ENCODE results near the gene FANK1.
"Not testable (repeated sequence)": the region's sequence is repeated elsewhere in the genome, so short reads cannot be mapped to it uniquely, and the experiment has no call there.

Gene FANK1

GRCh38 chr10:125889441-125889840 lies 6.9 kb upstream of the FANK1 start:
- ATAC-seq: not testable (repeated sequence)

DNA sequence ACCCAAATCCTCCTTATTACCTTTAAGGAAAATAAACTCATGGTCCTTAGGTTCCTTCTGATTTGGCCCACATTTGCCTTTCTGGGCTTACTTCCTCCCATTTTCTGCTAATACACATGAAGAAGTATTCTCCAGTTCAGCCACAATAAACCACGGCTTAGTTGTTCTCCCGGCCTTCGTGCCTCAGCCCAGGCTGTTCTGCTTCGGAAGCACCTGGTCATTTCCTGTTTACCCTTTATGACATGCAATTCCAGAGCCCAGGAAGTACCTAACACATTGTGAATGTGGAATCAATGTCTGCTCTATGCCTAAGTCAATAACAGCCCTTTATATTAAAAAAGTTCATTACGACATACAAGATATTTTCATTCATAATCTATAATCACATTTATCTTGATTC lies 4.0 kb upstream of the FANK1 start:
- ATAC-seq: not testable (repeated sequence)

GRCh38 chr10:125894176-125894575 lies 2.2 kb upstream of the FANK1 start:
- not testable (repeated sequence) for ATAC-seq

DNA sequence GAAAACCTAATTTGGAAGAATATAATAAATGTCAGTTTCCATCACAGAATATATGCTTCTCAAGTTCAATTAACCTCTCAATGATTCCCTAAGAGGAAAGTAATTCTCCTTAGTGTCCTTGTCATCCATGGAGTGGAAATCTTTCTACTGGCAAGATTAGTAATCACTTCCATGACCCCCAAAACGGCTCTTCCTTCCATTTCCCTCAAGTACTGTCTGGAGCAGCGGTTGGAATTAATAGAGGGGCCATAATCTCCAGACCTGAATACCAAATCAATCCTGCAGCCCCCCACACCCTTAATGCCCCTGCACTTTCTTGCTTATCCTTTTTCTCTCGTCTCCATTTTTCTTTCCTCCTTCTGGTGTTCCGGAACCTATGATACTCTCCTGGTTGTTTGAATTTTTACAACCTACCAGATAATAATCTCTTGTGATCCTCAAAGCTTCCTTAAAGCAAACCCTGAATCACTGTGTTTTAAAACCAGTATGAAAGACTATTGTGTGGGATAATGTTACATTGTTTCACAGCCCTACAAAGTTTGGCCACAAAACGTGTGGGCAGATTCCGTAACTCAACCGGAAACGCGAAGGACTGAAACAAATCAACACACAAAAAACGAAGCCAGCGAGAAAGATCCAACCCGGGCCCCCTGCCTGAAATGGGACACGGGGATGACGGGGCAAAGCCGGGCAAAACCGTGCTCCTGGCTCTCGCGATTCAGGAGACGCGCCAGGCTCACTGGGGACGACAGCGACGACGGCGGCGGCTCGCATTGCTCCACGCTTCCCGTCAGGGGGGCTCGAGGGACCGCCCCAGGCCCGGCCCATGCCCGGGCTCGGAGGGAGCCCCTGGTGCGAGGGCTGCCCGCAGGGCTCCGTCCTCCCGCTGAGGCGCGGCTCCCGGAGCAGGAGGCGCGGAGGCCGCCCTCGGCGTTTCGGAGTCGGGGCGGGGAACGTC lies 955 bp upstream of the FANK1 start:
- peak; percentile 57 to 68 for ATAC-seq

- not testable (repeated sequence) for ATAC-seq
These were observed 953 bp downstream of the FANK1 start for GRCh38 chr10:125897317-125897716.

GRCh38 chr10:125900963-125901362 lies 4.6 kb downstream of the FANK1 start:
- not testable (repeated sequence) for ATAC-seq

DNA sequence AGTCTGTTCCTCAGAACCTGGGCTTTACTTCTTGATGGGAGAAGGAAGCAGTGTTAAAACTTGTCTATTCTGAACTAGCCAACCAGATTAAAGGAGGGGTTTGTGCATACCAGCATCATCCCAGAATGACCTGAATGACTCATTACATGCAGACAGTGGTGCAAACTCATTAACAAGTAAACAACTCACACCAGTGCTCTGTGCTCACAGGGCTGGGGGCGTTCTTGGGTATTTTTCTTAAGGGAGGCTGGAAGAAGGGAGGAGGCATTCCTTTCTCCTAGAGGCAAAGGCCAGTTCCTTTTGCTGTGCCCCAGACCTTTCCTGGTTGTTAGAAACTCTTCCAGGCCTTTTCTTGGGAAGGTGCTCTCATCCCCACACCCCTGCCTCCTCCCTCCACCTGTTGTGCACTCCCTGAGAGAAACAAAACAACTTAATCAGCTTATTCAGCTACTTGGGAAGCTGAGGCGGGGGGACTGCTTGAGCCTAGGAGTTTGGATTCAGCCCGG lies 6.8 kb downstream of the FANK1 start:
- not testable (repeated sequence) for ATAC-seq

DNA sequence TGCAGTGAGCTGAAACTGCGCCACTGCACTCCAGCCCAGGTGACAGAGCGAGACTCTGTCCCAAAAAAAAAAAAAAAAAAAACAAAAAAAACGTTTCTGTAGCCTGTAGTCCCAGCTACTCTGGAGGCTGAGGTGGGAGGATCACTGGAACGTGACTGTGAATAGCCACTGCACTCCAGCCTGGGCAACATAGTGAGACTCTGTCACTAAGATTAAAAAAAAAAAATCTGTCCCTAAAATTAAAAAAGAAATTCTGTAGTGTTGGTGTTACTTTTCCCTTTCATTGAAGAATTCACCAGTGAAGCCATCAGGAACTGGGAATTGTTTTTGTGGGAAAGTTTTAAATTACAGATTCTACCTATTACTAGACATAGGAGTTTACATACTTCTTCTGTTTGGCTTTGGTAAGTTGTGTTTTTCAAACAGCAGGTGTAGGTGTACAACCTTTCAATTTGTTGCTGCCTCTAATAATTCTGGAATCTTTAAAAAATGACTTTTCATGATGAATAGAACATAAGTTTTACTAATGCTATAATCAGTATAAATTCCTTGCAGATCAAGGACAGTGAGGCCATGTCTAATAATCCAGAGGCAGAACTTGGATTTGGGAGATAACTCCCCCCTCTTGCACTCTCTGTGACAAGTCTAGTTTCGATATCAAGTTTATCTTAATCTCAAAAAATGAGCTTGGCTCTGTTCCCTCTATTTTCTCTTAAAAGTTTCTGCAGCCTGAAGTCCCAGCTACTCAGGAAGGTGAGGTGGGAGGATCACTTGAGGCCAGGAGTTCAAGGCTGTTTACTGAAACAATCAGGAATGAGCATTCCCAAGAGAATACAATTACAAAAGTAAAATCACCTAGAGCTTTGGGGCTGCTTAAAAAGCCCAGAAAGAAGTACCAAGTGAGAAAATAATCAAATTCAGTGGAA lies 9.0 kb downstream of the FANK1 start:
- not testable (repeated sequence) for ATAC-seq

- not testable (repeated sequence) for ATAC-seq
These were observed 11.2 kb downstream of the FANK1 start for GRCh38 chr10:125907598-125907997.

DNA sequence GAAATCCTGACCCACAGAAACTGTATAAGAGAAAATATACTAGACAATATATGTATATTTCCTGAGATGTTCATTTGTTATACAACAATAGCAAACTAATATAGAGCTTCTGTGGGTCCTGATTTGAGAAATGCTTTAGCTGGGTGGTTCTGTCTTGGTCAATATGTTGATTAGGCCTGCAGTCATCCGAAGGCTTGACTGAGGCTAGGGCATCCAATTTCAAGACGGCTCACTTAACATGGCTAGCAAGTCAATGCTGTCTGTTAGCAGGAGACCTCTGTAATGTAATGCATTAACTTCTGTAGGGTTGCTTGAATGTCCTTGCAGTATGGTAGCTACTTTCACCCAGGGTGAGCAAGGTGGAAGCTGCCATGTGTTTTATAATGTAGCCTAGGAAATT lies 12.4 kb downstream of the FANK1 start:
- not testable (repeated sequence) for ATAC-seq

DNA sequence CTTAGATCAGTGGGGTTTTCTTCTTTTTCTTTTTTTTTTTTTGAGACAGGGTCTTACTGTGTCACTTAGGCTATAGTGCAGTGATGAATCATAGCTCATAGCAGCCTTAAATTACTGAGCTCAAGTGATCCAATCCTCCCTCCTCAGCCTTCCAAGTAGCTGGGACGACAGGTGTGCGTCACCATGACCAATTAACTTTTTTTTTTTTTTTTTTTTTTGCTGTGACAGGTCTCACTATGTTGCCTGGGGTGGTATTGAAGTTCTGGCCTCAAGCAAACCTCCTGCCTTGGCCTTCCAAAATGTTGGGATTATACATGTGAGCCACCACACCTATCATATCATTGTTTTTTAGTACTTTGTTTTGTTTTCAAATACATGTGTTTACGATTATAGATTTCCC lies 13.1 kb downstream of the FANK1 start:
- not testable (repeated sequence) for ATAC-seq

DNA sequence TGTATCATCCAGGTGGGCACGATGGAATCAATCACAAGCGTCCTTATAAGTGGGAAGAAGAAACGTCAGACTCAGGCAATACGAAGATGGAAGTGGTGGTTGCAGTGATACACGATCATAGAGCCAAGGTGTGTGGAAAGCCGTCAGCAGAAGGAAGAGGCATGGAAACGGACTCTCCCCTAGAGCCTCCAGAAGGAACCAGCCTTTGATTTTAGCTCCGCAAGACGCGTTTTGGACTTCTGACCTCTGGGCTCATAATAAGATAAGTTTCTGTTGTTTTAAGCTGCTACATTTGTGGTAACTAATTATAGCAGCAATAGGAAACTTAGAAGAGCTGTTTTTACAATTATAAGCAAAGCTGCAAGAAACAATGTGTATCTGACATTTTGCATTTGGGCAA lies 14.8 kb downstream of the FANK1 start:
- no peak for ATAC-seq

- no peak for ATAC-seq
These were observed 15.6 kb downstream of the FANK1 start for GRCh38 chr10:125911990-125912389.

GRCh38 chr10:125913277-125913676 lies 16.9 kb downstream of the FANK1 start:
- ATAC-seq: not testable (repeated sequence)

DNA sequence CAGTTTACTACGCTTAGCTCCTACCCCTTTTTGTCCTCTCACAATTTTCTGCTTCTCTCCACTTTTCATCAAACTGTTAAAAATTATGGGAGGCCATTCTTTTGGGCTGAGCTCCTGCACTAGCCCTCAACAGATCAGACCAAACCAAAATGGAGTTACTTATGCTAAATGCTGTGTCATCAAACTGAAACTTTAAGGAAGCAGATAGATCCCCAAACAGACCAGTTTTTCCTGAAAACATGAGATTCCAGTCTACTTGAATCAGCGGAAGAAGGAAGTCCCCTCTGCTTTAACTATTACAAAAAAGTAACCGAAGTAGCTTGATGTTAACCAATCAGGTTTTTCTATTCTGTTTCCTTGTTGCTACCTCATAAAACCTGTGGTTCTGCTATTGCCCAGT lies 20.6 kb downstream of the FANK1 start:
- no peak for ATAC-seq

- ATAC-seq: not testable (repeated sequence)
These were observed 21.5 kb downstream of the FANK1 start for GRCh38 chr10:125917704-125918361.

GRCh38 chr10:125921643-125922306 lies 25.4 kb downstream of the FANK1 start:
- not testable (repeated sequence) for ATAC-seq

- ATAC-seq: no peak
These were observed 29.0 kb downstream of the FANK1 start for GRCh38 chr10:125925262-125925834.

- ATAC-seq: no peak
These were observed 29.9 kb downstream of the FANK1 start for GRCh38 chr10:125926247-125926646.

DNA sequence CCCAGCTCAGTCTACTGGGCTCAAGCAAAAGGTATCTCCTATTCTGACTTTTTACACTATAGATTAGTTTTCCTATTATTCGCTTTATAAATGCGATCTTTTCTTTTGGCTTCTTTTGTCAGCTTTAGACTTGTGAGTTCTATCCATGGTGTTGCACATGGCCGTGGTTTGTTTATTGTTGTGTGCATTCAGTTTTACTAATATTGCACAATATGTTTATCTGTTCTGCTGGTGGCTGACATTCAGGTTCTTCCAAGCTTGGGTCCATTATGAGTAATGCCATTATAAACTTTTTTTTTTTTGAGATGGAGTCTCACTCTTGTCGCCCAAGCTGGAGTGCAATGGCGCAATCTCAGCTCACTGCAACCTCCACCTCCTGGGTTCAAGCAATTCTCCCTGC lies 30.9 kb downstream of the FANK1 start:
- not testable (repeated sequence) for ATAC-seq

DNA sequence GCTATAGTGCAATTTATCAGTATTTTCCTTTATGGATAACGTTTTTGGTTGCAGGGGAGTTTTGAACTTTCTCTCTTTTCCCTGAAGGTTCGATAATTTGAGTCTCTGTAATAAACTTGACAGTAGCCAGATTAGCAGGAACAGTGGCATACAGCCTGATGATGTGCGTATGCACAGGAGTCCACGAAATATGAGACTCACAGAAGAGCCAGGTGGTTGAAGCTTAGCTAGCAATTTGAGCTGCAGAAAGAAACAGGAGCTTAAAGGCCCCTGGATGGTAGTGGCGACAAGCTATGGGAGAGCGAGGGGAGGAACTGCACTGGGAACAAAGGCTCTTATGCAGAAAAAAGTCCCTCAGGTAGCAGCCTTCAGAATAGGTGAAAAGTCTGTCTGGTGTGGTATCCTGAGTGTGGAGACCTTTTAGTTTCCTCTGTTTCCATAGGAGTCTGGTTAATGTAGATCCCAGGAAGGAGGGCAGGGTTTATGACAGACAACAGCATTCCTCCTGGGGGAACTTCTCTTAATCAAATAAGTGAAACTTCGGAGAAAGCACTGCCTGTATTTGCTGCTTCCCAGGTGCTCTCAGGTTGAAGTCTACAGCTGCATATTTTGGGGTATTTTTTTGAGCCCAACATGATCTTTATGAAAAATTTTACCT lies 32.7 kb downstream of the FANK1 start:
- no peak for ATAC-seq

All from activated CD4-positive, CD25-positive, alpha-beta regulatory T cell treated with anti-CD3 and anti-CD28 coated beads, Interleukin-2, amount 50 U/mL, for 24 hours (primary cell).